SK-N-SH (cell line): ENCODE measurements around the gene FRK. TPM values are rescaled to one million over a fixed set of nuclear protein-coding genes. Genes with fewer than 3 reads are reported as not detected.

Experiments used
- CTCF ChIA-PET: fragments of 300-600, 350-600 bp; formaldehyde crosslinking; extraction: SDS; loops from one replicate; lab custom pipeline; 2021; lab: Yijun Ruan, JAX
- POLR2A ChIA-PET: fragments of 350-600 bp; sonication (Branson Sonifier 250); formaldehyde crosslinking; extraction: SDS; loops from one replicate; lab custom pipeline; 2020; ENCODE audit warnings: antibody characterized with exemption, inconsistent platforms; lab: Yijun Ruan, JAX
- DNase-seq: peaks from one replicate; pipeline ENCODE4 v3.0.0; 2012
- H2AFZ ChIP-seq: fragments of 200-600 bp; sonication (generic); 2 replicates; pipeline ENCODE4 v1.8.1; 2016; ENCODE audit warnings: antibody characterized with exemption, mild to moderate bottlenecking, low read depth
- H3F3A ChIP-seq: fragments of 200-600 bp; sonication (generic); replicated peaks from 2 replicates; pipeline ENCODE3; 2016; ENCODE audit warnings: antibody characterized with exemption, mild to moderate bottlenecking; ENCODE audit not compliant: insufficient read depth
- H3K27ac ChIP-seq, 2 experiments: fragments of 200-500 bp in 1 of 2; fragments of 200-600 bp in 1 of 2; sonication (Bioruptor generic) in 1 of 2; sonication (generic), shearing (Covaris generic) in 1 of 2; 2 replicates each; pipeline versions ENCODE4 v1.5.1 to v1.6.1; 2014 to 2016; ENCODE audit warnings: low read depth in 2 of 2, inconsistent platforms in 1 of 2, low read length in 1 of 2, mild to moderate bottlenecking in 1 of 2, mixed read lengths in 1 of 2
- H3K27me3 ChIP-seq: fragments of 200-600 bp; sonication (generic), shearing (Covaris generic); 2 replicates; pipeline ENCODE4 v1.6.1; 2016; ENCODE audit warnings: mixed run types; ENCODE audit not compliant: insufficient read depth
- H3K36me3 ChIP-seq, 2 experiments: fragments of 200-500 bp in 1 of 2; fragments of 200-600 bp in 1 of 2; sonication (Bioruptor generic) in 1 of 2; sonication (generic) in 1 of 2; replicated peaks in 1 of 2; 2 replicates each; pipeline versions ENCODE3 to v1.5.1; 2014 to 2016; ENCODE audit warnings: low read length in 1 of 2, mild to moderate bottlenecking in 1 of 2; ENCODE audit not compliant: insufficient read depth in 2 of 2, control insufficient read depth in 1 of 2
- H3K4me1 ChIP-seq, 2 experiments: fragments of 200-500 bp in 1 of 2; fragments of 200-600 bp in 1 of 2; sonication (Bioruptor generic) in 1 of 2; sonication (generic), shearing (Covaris generic) in 1 of 2; 2 replicates each; pipeline versions ENCODE4 v1.5.1 to v1.6.1; 2014 to 2016; ENCODE audit warnings: low read depth in 1 of 2, low read length in 1 of 2, mixed run types in 1 of 2; ENCODE audit not compliant: insufficient read depth in 2 of 2, control insufficient read depth in 1 of 2
- H3K4me2 ChIP-seq: fragments of 200-600 bp; sonication (generic), shearing (Covaris generic); 2 replicates; pipeline ENCODE4 v1.6.1; 2017; ENCODE audit warnings: mixed run types
- H3K4me3 ChIP-seq, 2 experiments: fragments of 200-500 bp in 1 of 2; fragments of 200-600 bp in 1 of 2; sonication (Bioruptor generic) in 1 of 2; sonication (generic), shearing (Covaris generic) in 1 of 2; 2 replicates each; pipeline versions ENCODE4 v1.5.1 to v1.8.1; 2014 to 2016; ENCODE audit warnings: low read depth in 2 of 2, inconsistent platforms in 1 of 2, low read length in 1 of 2, mild to moderate bottlenecking in 1 of 2, mixed read lengths in 1 of 2, moderate library complexity in 1 of 2
- H3K79me2 ChIP-seq: fragments of 200-600 bp; sonication (generic); 2 replicates; pipeline ENCODE4 v1.8.1; 2017; ENCODE audit warnings: mild to moderate bottlenecking; ENCODE audit not compliant: insufficient read depth
- H3K9ac ChIP-seq: fragments of 200-600 bp; sonication (generic); 2 replicates; pipeline ENCODE4 v1.6.1; 2017; ENCODE audit warnings: mixed run types
- H3K9me2 ChIP-seq: fragments of 200-600 bp; sonication (generic); 2 replicates; pipeline ENCODE4 v1.6.1; 2017; ENCODE audit warnings: mixed run types
- H3K9me3 ChIP-seq: fragments of 200-600 bp; sonication (generic); 2 replicates; pipeline ENCODE4 v1.6.1; 2017; ENCODE audit warnings: mixed run types, mild to moderate bottlenecking, moderate library complexity
- H4K20me1 ChIP-seq: fragments of 200-600 bp; sonication (generic); 2 replicates; pipeline ENCODE4 v1.6.1; 2017; ENCODE audit warnings: mild to moderate bottlenecking, mixed run types; ENCODE audit not compliant: insufficient read depth
- CHD2 ChIP-seq: fragments of 150-350 bp; IDR thresholded peaks from 2 replicates; pipeline ENCODE4 v1.6.1; 2018; ENCODE audit warnings: low read length; ENCODE audit not compliant: partially characterized antibody
- ELF1 ChIP-seq: IDR thresholded peaks from 2 replicates; pipeline ENCODE4 v1.4.0; 2012
- EP300 ChIP-seq, 2 experiments: IDR thresholded peaks; 2 replicates each; pipeline versions ENCODE4 v1.4.0 to v1.6.1; 2012; ENCODE audit warnings: borderline replicate concordance in 1 of 2, low read depth in 1 of 2, low read length in 1 of 2
- FOXJ3 ChIP-seq: sonication (generic); formaldehyde crosslinking; IDR thresholded peaks from 2 replicates; pipeline ENCODE4 v1.5.1; 2020; ENCODE audit warnings: mild to moderate bottlenecking, missing genetic modification reagents
- FOXM1 ChIP-seq: IDR thresholded peaks from 2 replicates; pipeline ENCODE4 v1.4.0; 2012; ENCODE audit warnings: low read depth, mild to moderate bottlenecking
- MEF2A ChIP-seq: IDR thresholded peaks from 2 replicates; pipeline ENCODE4 v1.4.0; 2012; ENCODE audit warnings: low read depth, borderline replicate concordance
- RCOR1 ChIP-seq: fragments of 150-350 bp; IDR thresholded peaks from 2 replicates; pipeline ENCODE4 v1.6.1; 2017; ENCODE audit warnings: antibody characterized with exemption, low read length
- RFX5 ChIP-seq: IDR thresholded peaks from 2 replicates; pipeline ENCODE4 v1.6.1; 2012; ENCODE audit warnings: mild to moderate bottlenecking, improper control_type of control experiment, low read length
- SIN3A ChIP-seq: IDR thresholded peaks from 2 replicates; pipeline ENCODE4 v1.6.1; 2012; ENCODE audit warnings: low read depth, mild to moderate bottlenecking, low read length, moderate library complexity, borderline replicate concordance
- YY1 ChIP-seq: IDR thresholded peaks from 2 replicates; pipeline ENCODE4 v1.4.0; 2012; ENCODE audit warnings: low read depth, mild to moderate bottlenecking
- WGBS: methylation state at CpG from one replicate; pipeline ENCODE4 v1.1.6; 2017; ENCODE audit warnings: low lambda C conversion rate; 5-methylcytosine and 5-hydroxymethylcytosine counted together
- polyA plus RNA-seq, 3 experiments: library from polyadenylated mRNA; depleted of rRNA; stranded (reverse); fragments of >200 nt; gene quantifications; 2 replicates each; pipeline ENCODE4 v1.2.3, GENCODE V29; 2012
- TF ChIP-seq, protein P1 (sequence below): fragments of 150-350 bp; IDR thresholded peaks from 2 replicates; pipeline ENCODE4 v1.6.1; 2017; ENCODE audit warnings: antibody characterized with exemption, low read length, low read depth, borderline replicate concordance
- TF ChIP-seq, protein P2 (sequence below): IDR thresholded peaks from 2 replicates; pipeline ENCODE4 v1.4.0; 2012; ENCODE audit warnings: low read depth, borderline replicate concordance
- TF ChIP-seq, protein P3 (sequence below): IDR thresholded peaks from 2 replicates; pipeline ENCODE4 v1.4.0; 2012; ENCODE audit warnings: low read depth, borderline replicate concordance

Gene FRK
- polyA plus RNA-seq, 1 of the 3 experiments (the other 2 are of a cell fraction): under 0.01 TPM

DNA sequence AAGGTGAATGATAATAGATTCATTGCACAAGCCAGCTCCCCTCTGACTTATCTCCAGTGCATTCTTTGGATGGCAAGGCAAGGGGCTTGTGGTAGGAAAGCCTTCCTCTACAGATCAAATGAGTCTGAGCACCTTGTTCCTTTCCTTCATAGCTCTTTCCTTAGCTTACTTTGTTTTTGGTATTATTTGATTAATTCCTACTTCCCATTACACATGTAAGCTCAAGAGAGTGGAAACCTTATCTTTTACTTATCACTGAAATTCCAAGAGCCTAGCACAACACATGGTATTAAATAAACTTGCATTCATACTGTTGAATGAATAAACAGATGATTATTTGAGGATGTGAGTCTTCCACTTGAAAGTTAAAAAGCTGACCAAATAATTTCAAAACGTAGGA is 41.7 kb downstream of the FRK start:
- ChIA-PET CTCF (interaction anchor here (1.0 to 3.7 kb wide), 2 partner anchors 8 to 77 kb away, joined by 3 to 10 read pairs; no protein-coding TSS in a partner anchor), POLR2A (no interaction called here)
- Histone ChIP-seq H3K79me2 (no peaks in the 10 kb centered on the region), H3F3A (no peaks in the 10 kb centered on the region), H3K4me3 (no peak overlapping the region), H3K36me3 (no peaks in the 10 kb centered on the region), H3K27ac (no peak overlapping the region), H3K27me3 (no peaks in the 10 kb centered on the region), H3K9ac (no peak overlapping the region), H3K9me2 (no peaks in the 10 kb centered on the region), H2AFZ (no peak overlapping the region), H4K20me1 (no peaks in the 10 kb centered on the region), H3K9me3 (no peaks in the 10 kb centered on the region), H3K4me1 (no peaks in the 10 kb centered on the region; a peak in 1 of 4 replicates), H3K4me2 (no peak overlapping the region)
- no peak for DNase-seq
- TF ChIP-seq FOXJ3 (CRISPR knock-in tag): no peak
- TF ChIP-seq MEF2A: no peak
- no peak for TF ChIP-seq EP300 (IDR thresholded peaks at IDR 0.05; ENCODE audit: borderline replicate concordance in 1 of 2, low read depth in 1 of 2, low read length in 1 of 2)
- no peak for TF ChIP-seq SIN3A
- TF ChIP-seq FOXM1: no peak
- no peak for TF ChIP-seq RFX5
- TF ChIP-seq RCOR1: no peak
- WGBS: 10% methylated on average over 1 of the region's 1 CpG

DNA sequence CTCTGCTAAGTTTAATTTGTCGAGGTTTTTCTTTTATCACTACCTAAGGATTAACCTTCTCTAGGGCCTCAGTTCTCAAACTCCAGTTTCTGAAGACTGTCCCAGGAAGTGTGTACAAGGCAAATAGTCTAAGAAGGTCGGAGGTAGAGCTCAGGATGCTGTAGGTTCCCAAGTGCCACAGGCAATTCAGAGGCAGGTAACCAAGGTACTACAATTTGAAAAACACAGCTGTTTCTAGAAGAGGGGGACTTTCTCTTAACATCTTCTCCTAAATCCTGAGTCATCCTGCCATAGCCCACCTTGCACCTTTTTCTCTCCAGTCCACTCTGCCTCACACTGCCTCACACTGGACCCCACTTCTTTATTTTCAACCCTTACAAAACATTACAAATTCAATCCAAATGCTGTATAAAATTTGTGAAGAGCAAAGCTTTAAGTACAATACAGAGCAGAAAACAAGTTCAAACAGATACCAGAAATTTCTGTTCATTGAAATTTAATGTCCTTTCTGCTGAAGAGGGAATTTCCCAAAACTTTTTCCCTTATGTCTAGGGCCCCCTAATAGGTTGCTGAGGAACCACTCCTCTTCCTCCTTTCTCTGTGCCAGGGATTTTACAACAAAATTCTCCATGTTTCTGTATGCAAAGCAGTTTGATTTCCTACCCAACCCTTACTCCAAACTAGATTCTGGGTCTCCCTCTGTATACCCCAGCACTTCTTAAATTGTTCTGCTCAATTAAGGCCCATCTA is 43.0 kb downstream of the FRK start:
- DNase-seq: no peak
- ChIA-PET POLR2A (no interaction called here), CTCF (interaction anchor here (3.7 kb wide), 1 partner anchor 78 kb away, joined by 10 read pairs; no protein-coding TSS in a partner anchor)
- Histone ChIP-seq H3K4me1 (no peaks in the 10 kb centered on the region; a peak in 1 of 4 replicates), H3F3A (no peaks in the 10 kb centered on the region), H3K9ac (no peak overlapping the region), H3K79me2 (no peaks in the 10 kb centered on the region), H3K27ac (no peak overlapping the region), H3K4me3 (no peak overlapping the region), H3K4me2 (no peak overlapping the region), H3K27me3 (no peaks in the 10 kb centered on the region), H3K9me2 (no peaks in the 10 kb centered on the region), H4K20me1 (no peaks in the 10 kb centered on the region), H3K36me3 (no peaks in the 10 kb centered on the region), H3K9me3 (no peaks in the 10 kb centered on the region), H2AFZ (no peak overlapping the region)
- TF ChIP-seq ELF1 (no peak), CHD2 (no peak), YY1 (no peak), FOXJ3 (CRISPR knock-in tag) (no peak)
- TF ChIP-seq, protein P1, sequence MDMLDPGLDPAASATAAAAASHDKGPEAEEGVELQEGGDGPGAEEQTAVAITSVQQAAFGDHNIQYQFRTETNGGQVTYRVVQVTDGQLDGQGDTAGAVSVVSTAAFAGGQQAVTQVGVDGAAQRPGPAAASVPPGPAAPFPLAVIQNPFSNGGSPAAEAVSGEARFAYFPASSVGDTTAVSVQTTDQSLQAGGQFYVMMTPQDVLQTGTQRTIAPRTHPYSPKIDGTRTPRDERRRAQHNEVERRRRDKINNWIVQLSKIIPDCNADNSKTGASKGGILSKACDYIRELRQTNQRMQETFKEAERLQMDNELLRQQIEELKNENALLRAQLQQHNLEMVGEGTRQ: no peak
- TF ChIP-seq, protein P2, sequence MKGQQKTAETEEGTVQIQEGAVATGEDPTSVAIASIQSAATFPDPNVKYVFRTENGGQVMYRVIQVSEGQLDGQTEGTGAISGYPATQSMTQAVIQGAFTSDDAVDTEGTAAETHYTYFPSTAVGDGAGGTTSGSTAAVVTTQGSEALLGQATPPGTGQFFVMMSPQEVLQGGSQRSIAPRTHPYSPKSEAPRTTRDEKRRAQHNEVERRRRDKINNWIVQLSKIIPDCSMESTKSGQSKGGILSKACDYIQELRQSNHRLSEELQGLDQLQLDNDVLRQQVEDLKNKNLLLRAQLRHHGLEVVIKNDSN: no peak
- TF ChIP-seq, protein P3, sequence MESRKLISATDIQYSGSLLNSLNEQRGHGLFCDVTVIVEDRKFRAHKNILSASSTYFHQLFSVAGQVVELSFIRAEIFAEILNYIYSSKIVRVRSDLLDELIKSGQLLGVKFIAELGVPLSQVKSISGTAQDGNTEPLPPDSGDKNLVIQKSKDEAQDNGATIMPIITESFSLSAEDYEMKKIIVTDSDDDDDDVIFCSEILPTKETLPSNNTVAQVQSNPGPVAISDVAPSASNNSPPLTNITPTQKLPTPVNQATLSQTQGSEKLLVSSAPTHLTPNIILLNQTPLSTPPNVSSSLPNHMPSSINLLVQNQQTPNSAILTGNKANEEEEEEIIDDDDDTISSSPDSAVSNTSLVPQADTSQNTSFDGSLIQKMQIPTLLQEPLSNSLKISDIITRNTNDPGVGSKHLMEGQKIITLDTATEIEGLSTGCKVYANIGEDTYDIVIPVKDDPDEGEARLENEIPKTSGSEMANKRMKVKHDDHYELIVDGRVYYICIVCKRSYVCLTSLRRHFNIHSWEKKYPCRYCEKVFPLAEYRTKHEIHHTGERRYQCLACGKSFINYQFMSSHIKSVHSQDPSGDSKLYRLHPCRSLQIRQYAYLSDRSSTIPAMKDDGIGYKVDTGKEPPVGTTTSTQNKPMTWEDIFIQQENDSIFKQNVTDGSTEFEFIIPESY: no peak
- WGBS: 45% methylated on average over 2 of the region's 2 CpGs
